CD14-positive monocyte (primary cell): Measurements from ENCODE around the gene SCN9A. TPM values are rescaled to one million over a fixed set of nuclear protein-coding genes. Genes with fewer than 3 reads are reported as not detected.

Experiments
- DNase-seq, 3 donors: peaks; one replicate each; pipeline ENCODE4 v3.0.0-alpha.2; 2011 to 2022
- H2AFZ ChIP-seq: 2 replicates; pipeline ENCODE4 v1.6.0; 2012; ENCODE audit warnings: mild to moderate bottlenecking, low read depth, low read length, inconsistent platforms; ENCODE audit not compliant: insufficient read depth, poor library complexity, severe bottlenecking
- H3K27ac ChIP-seq, 2 donors: 1 replicate in 1 of 2; 2 replicates in 1 of 2; pipeline ENCODE4 v1.5.1; 2012 to 2013; ENCODE audit warnings: low read length in 2 of 2, control low read depth in 1 of 2, inconsistent platforms in 1 of 2, low read depth in 1 of 2, mild to moderate bottlenecking in 1 of 2
- H3K27me3 ChIP-seq, 2 donors: one replicate each; pipeline versions ENCODE4 v1.6.0 to v1.6.1; 2011 to 2013; ENCODE audit warnings: low read length in 2 of 2; ENCODE audit not compliant: control insufficient read depth in 2 of 2, insufficient read depth in 2 of 2
- H3K36me3 ChIP-seq, 2 donors: replicated peaks in 1 of 2; 1 replicate in 1 of 2; 2 replicates in 1 of 2; pipeline versions ENCODE4 v1.5.1 to v1.6.1; 2012 to 2013; ENCODE audit warnings: low read length in 2 of 2, control low read depth in 1 of 2, inconsistent platforms in 1 of 2, mild to moderate bottlenecking in 1 of 2; ENCODE audit not compliant: insufficient read depth in 2 of 2, control insufficient read depth in 1 of 2
- H3K4me1 ChIP-seq, 2 donors: 1 replicate in 1 of 2; 2 replicates in 1 of 2; pipeline versions ENCODE4 v1.5.1 to v1.6.1; 2012 to 2013; ENCODE audit warnings: low read length in 2 of 2, control low read depth in 1 of 2, inconsistent platforms in 1 of 2, mild to moderate bottlenecking in 1 of 2, moderate library complexity in 1 of 2; ENCODE audit not compliant: insufficient read depth in 2 of 2, control insufficient read depth in 1 of 2
- H3K4me2 ChIP-seq: replicated peaks from 2 replicates; pipeline ENCODE3; 2012; ENCODE audit warnings: low read length, moderate library complexity, mild to moderate bottlenecking; ENCODE audit not compliant: poor library complexity, severe bottlenecking; ENCODE audit errors: extremely low read depth
- H3K4me3 ChIP-seq, 3 experiments: fragments of 200-600 bp in 1 of 3; sonication (generic) in 1 of 3; replicated peaks in 1 of 3; 1 replicate in 2 of 3; 2 replicates in 1 of 3; pipeline ENCODE4 v1.5.1; 2011 to 2013; ENCODE audit warnings: low read length in 3 of 3, mild to moderate bottlenecking in 3 of 3, control low read depth in 2 of 3, low read depth in 2 of 3, inconsistent platforms in 1 of 3, moderate library complexity in 1 of 3
- H3K79me2 ChIP-seq: 2 replicates; pipeline ENCODE4 v1.6.0; 2012; ENCODE audit warnings: mild to moderate bottlenecking, control low read depth, inconsistent platforms, low read length, moderate library complexity; ENCODE audit not compliant: insufficient read depth
- H3K9ac ChIP-seq: 2 replicates; pipeline ENCODE4 v1.6.0; 2017; ENCODE audit warnings: low read length, mild to moderate bottlenecking; ENCODE audit not compliant: insufficient read depth, poor library complexity, severe bottlenecking
- H3K9me3 ChIP-seq, 2 donors: replicated peaks in 1 of 2; 1 replicate in 1 of 2; 2 replicates in 1 of 2; pipeline versions ENCODE4 v1.5.1 to v1.6.1; 2012 to 2013; ENCODE audit warnings: low read length in 2 of 2, control low read depth in 1 of 2; ENCODE audit not compliant: control insufficient read depth in 1 of 2, insufficient read depth in 1 of 2
- H4K20me1 ChIP-seq: 2 replicates; pipeline ENCODE4 v1.6.0; 2012; ENCODE audit warnings: mild to moderate bottlenecking, low read length, control low read depth, moderate library complexity; ENCODE audit not compliant: insufficient read depth
- H3K27ac Mint-ChIP-seq, 7 donors: one replicate each; pipeline ENCODE4 v1.8.0; 2020; ENCODE audit warnings: mild to moderate bottlenecking in 7 of 7, mixed read lengths in 7 of 7, moderate library complexity in 6 of 7, inconsistent platforms in 2 of 7
- H3K27me3 Mint-ChIP-seq, 3 donors: one replicate each; pipeline ENCODE4 v1.8.0; 2021 to 2022; ENCODE audit warnings: low read depth in 3 of 3, mild to moderate bottlenecking in 3 of 3, mixed read lengths in 3 of 3, moderate library complexity in 3 of 3, inconsistent platforms in 1 of 3
- H3K36me3 Mint-ChIP-seq, 2 donors: one replicate each; pipeline ENCODE4 v1.8.0; 2020; ENCODE audit warnings: mixed read lengths in 2 of 2, inconsistent platforms in 1 of 2, mild to moderate bottlenecking in 1 of 2
- H3K4me1 Mint-ChIP-seq: one replicate; pipeline ENCODE4 v1.8.0; 2020; ENCODE audit warnings: mild to moderate bottlenecking, mixed read lengths
- H3K4me3 Mint-ChIP-seq, 2 donors: one replicate each; pipeline ENCODE4 v1.8.0; 2020; ENCODE audit warnings: mild to moderate bottlenecking in 2 of 2, mixed read lengths in 2 of 2, moderate library complexity in 1 of 2
- H3K9me3 Mint-ChIP-seq, 7 donors: one replicate each; pipeline ENCODE4 v1.8.0; 2020 to 2022; ENCODE audit warnings: mixed read lengths in 7 of 7, mild to moderate bottlenecking in 6 of 7, moderate library complexity in 6 of 7, inconsistent platforms in 2 of 7
- CTCF ChIP-seq: fragments of 200-600 bp; IDR thresholded peaks from one replicate; pipeline ENCODE4 v1.8.0; 2022; ENCODE audit warnings: antibody characterized with exemption, mild to moderate bottlenecking
- WGBS: methylation state at CpG from one replicate; pipeline ENCODE4 v1.1.5; 2013; ENCODE audit warnings: missing lambda C conversion rate; ENCODE audit not compliant: insufficient coverage; 5-methylcytosine and 5-hydroxymethylcytosine counted together
- intact Hi-C, 2 donors: fragments of 100-400 bp; cut with micrococcal nuclease; formaldehyde crosslinking; loops; one replicate each; pipeline versions ENCODE4 v1.15.0 to v1.15.1; 2023
- polyA plus RNA-seq, 3 donors: library from polyadenylated mRNA; depleted of rRNA in 1 of 3; unstranded in 2 of 3; stranded (reverse) in 1 of 3; fragments of 300-500 nt in 2 of 3; fragments of >200 nt in 1 of 3; fragmentation: Illumina TruSeq in 2 of 3; gene quantifications; 1 replicate in 2 of 3; 2 replicates in 1 of 3; pipeline ENCODE4 v1.2.3, GENCODE V29; 2012 to 2021

Gene SCN9A
- polyA plus RNA-seq, 3 donors: 0.24 to 0.67 (median 0.26) TPM

GRCh38 chr2:166393008-166393407, 17.3 kb upstream of the SCN9A start:
- Mint-ChIP-seq H3K36me3 (no peaks in the 10 kb centered on the region), H3K4me3 (no peak overlapping the region), H3K9me3 (peaks cover 0 to 4% (median 0%) of the 10 kb centered on the region in 7 donors), H3K4me1 (peaks cover 5% of the 10 kb centered on the region), H3K27ac (no peak overlapping the region), H3K27me3 (peaks cover 0 to 2% (median 0%) of the 10 kb centered on the region in 3 donors)
- Histone ChIP-seq H3K36me3 (no peaks in the 10 kb centered on the region), H3K9me3 (no peaks in the 10 kb centered on the region), H3K4me1 (no peaks in the 10 kb centered on the region), H3K4me3 (no peak overlapping the region), H4K20me1 (no peaks in the 10 kb centered on the region), H3K9ac (no peak overlapping the region), H3K27me3 (no peaks in the 10 kb centered on the region), H3K79me2 (no peaks in the 10 kb centered on the region), H2AFZ (no peak overlapping the region), H3K4me2 (no peak overlapping the region), H3K27ac (no peak overlapping the region)
- no peak for DNase-seq
- intact Hi-C loops: no loop called here
- TF ChIP-seq CTCF: no peak
- 100% methylated on average over 2 of the region's 3 CpGs for WGBS

GRCh38 chr2:166388481-166389070, 12.8 kb upstream of the SCN9A start:
- intact Hi-C loops: no loop called here

More at GRCh38 chr2:166388481-166389070, 12.8 kb upstream of the SCN9A start:
- Histone ChIP-seq H3K36me3 (no peaks in the 10 kb centered on the region), H3K4me3 (no peak overlapping the region), H3K9ac (no peak overlapping the region), H4K20me1 (no peaks in the 10 kb centered on the region), H3K27ac (no peak overlapping the region), H3K9me3 (no peaks in the 10 kb centered on the region), H3K4me1 (no peaks in the 10 kb centered on the region), H3K79me2 (no peaks in the 10 kb centered on the region), H3K4me2 (no peak overlapping the region), H3K27me3 (no peaks in the 10 kb centered on the region), H2AFZ (no peak overlapping the region)
- peaks cover 12% of the 10 kb centered on the region for H3K4me1 Mint-ChIP-seq
- TF ChIP-seq CTCF: no peak
- DNase-seq: no peak
- peaks cover 0 to 2% (median 0%) of the 10 kb centered on the region in 3 donors for H3K27me3 Mint-ChIP-seq
- H3K27ac Mint-ChIP-seq: no peak overlapping the region
- H3K4me3 Mint-ChIP-seq: no peak overlapping the region
- H3K9me3 Mint-ChIP-seq: no peaks in the 10 kb centered on the region
- H3K36me3 Mint-ChIP-seq: no peaks in the 10 kb centered on the region
- WGBS: 57% methylated on average over 1 of the region's 3 CpGs
